GM18858 (cell line): ENCODE measurements around the gene MGMT.

Experiments used
- ATAC-seq: cut with Tn5 transposase; IDR thresholded peaks from one replicate; pipeline ENCODE4 v1.9.1; 2021; ENCODE audit not compliant: unreplicated experiment

The MGMT gene

GRCh38 chr10:129615381-129615780, 148.3 kb downstream of the MGMT start:
- ATAC-seq = no peak

DNA sequence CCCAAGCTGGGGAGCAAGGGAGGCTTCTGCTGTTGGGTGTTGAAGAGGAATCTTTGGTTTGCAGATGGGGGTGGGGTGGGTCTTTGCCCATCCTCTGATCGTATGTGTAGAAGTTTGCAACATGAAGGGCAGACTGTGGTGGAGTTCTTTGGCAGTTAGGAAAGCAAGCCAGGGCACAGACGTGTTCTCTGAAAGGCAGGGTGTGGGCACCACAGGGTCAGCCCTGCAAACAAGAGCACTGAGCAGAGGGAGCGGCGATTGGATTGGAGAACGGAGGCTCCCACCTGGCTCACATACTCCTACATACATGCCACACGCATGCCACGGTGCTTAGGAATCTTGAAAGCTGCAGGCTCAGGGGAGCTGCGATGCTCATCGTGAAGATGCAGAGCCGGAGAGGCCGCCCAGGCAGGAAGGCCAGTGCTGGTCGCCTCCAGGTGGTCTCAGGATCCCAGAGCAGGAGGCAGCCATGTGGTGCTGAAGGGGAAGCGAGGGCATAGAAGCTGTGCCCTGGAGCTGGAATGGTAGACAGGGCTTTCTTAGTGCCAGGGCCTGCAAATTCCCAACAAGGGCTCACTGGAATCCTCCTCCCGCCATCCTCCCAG, 149.0 kb downstream of the MGMT start:
- ATAC-seq = no peak

- ATAC-seq = no peak
Measured at GRCh38 chr10:129617768-129618167, 150.7 kb downstream of the MGMT start.

GRCh38 chr10:129621062-129621461, 154.0 kb downstream of the MGMT start:
- ATAC-seq = no peak

DNA sequence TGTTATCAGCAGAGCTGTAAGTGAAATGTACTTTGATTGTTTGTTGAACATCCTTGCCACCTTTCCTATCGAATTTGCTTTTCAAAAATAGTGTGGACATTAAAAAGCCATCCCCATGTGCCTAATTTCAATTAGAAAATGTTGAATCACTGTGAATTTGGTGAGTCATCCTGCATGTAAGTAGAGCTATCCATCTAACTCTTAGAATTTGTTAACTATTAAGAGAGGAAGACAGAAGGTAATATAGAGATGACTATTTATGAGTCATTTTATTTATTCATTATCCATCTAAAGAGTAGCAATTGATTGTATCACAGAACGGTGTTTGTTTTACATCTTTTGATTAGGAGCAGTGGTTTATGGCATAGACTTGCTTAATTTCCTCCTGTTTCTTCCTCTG, 154.7 kb downstream of the MGMT start:
- ATAC-seq = no peak

- ATAC-seq = no peak
Measured at GRCh38 chr10:129622291-129622690, 155.2 kb downstream of the MGMT start.

DNA sequence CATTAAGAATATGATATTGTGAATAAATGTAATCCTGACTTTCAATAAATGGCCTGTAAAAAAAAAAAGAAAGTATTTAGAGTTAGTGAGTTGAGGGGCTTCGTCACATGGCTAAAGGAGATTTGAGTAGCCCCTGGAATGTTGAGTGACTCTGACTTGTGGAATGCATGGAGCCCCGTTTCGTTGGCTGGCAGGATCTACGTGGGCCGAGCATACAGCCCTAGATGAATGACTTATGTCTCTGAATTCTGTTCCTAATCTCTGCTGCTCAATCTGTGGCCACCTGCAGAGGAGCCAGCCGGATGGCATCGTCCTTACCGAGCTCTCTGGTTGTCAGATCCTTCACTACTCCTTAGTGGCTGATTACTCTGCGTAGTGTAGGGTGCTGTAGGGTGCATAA, 155.7 kb downstream of the MGMT start:
- ATAC-seq = no peak

- ATAC-seq = no peak
Measured at GRCh38 chr10:129624526-129624925, 157.5 kb downstream of the MGMT start.

- no peak for ATAC-seq
Measured at GRCh38 chr10:129626309-129626708, 159.3 kb downstream of the MGMT start.

DNA sequence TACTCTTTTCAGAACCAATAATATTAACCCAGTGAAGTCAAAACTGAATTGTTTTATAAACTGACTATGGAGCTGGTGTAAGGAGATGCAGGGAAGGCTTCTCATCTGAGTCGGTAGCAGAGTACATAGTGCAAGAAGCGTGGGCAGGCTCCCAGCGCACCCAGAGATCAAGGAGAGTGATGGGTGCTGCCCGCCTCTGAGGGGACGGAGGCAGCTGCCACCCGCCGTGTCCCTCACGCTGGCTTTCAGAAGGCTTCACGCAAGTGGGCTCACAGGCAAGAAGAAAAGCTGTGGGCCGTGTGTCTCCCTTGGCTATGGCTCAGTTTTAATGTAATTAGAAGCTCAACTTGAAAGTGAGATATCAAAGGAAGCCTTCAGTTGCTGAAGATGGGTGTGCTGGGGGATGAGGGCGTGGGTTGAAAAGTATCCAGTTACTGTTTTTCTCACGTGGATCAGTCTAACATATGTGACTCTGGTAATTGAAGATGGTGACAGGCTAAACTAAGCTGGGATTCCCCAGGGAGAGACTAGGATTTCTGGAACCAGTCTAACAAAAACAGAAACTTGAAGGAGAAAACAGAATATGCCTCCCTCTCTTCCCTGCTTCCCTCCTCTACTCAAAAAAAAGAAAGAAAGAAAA, 159.9 kb downstream of the MGMT start:
- ATAC-seq = no peak

GRCh38 chr10:129627442-129627841, 160.4 kb downstream of the MGMT start:
- ATAC-seq = no peak

DNA sequence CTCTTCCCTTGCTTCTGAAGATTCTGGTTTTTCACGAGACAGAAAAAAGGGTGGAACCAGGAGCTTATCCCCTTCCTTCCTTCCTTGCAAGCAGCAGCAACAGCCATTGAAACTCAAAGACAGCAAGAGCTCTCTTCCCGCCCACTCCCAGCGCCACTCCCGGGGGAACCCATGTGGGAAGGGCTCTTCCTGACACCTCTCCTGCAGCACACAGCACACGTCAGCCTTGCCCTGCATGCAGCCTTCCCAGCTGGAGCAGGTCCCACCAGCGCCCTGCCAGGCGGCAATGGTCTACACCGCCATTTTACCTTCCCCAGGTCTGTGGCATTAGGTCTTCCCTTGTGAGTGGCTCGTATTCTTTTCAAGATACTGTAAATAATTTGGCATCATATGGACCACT, 161.8 kb downstream of the MGMT start:
- ATAC-seq = no peak

DNA sequence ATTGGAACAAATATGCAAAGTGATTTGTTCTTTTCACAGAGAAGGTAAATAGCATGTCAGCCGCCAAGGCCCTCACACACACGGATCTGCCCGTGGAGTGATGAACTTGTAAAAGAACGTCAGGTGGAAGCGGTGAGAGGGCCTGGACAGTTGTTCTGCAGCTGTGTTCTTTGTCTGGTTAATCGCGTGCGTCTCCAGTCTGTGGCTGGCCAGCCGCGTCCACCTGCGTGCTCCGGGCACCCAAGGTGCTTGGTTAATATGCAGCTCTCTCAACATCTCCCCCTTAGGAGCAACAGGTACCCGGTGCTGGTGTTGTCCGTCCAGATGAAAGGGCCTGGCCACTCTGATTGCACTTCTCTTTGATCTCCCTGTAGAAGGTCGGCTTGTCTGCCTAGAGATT, 162.9 kb downstream of the MGMT start:
- ATAC-seq = no peak

DNA sequence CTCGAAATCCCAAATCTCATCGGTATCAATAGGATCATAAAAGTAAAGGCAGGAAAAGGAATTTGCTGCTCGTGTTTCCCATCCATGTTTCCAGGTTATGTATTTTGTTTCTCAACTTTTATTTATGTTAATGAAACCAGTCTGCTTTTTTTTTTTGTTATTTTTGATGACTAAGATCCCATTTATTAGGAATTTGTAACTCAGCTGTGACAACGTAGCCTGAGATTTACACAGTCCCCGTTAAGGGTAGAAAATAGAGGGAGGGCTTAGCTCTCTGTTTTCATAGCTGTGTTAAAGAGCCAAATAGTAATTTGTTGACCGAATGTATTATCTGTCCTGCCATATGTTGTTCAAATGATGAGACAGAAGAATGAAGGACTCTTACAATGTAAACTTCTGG, 164.0 kb downstream of the MGMT start:
- ATAC-seq = no peak

DNA sequence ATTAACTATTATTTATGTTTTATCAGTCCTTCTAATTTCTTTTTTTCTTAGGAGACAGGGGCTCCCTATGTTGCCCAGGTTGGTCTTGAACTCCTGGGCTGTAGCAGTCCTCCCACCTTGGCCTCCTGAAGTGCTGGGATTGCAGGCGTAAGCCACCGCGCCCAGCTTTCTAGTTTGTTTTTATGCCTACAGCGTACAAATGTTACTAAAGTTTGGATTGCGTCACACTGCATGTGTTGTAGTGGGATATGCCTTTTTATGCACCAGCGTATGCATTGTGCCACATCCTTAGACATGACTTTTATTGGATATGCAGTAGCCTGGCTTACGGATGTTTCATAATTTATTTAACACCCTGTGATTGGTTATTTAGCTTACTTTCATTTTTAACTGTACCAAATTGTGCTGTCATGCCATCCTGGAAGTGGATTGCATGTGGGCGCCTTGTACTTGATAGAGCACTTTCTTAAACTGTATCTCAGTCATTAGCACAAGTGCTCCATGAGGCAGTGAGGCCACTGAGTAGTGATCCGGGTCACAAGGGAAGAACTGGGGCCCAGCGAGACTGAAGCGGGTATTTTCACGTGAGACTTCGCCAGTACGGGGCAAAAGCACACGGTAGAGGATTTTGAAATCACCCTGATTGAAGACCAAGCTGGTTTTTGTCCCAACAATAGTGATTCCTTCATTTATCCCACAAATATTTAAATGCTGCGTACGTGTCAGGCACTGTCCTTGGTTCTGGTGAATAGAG, 165.0 kb downstream of the MGMT start:
- no peak for ATAC-seq

DNA sequence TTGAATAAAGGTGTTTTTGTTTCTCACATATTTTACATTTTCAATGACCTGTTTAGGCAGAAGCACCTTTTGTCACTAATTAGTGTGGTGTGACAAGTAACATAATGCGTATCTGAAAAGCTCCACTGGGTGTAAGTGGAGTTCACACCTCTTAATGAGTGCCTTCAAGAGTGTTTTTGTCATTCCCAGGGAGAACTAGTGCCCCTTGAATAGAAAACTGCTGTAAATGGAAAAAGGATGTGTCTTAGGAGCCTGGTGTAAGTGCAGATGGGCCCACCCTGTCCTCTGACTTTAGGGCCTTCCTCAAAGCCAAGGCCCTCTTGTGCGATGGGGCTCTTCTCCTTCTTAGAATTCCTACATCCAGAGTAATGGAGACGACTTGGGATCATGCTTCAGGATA, 170.0 kb downstream of the MGMT start:
- ATAC-seq = no peak

DNA sequence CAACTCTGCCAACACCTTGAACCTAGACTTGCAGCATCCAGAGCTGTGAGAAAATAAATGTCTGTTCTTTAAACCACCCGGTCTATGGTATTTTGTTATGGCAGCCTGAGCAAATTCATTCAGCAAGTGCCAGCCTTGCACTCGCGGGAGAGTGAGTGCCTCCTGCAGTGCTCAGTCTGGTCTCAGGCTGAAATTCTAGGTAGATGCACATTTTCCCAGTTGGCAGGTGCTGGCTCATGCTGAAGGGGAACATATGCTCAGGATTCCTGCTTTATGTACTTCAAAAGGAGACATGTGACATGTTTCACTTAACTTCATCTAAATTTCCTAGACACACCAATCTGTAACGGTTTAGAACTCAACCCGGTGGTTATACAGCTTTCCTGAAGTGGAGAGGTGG, 170.8 kb downstream of the MGMT start:
- ATAC-seq = no peak

- no peak for ATAC-seq
Measured at GRCh38 chr10:129641351-129641750, 174.3 kb downstream of the MGMT start.

- no peak for ATAC-seq
Measured at GRCh38 chr10:129641982-129642381, 174.9 kb downstream of the MGMT start.

- no peak for ATAC-seq
Measured at GRCh38 chr10:129642427-129642826, 175.4 kb downstream of the MGMT start.

DNA sequence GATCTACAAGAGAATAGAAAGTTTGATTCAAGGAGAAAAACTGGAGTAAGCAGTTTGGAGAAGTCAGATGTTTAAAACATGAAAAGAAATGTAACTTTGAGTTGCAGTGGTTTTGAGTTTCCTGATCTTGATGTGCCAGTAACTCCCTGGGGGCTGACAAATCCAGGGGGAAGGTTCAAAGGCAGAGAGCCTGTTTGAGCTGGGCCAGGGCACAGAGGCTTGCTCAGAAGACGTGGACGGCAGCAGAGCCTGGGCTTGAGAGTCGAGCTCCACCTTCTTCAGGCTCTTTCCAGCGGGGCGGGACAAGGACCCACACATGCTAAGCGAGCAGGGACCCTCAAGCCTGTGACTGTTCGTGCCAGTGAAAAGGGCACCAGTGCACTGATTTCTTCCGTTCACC, 176.2 kb downstream of the MGMT start:
- ATAC-seq = no peak

GRCh38 chr10:129645487-129645886, 178.4 kb downstream of the MGMT start:
- ATAC-seq = no peak
